Caco-2 (cell line): ENCODE data around the gene LSP1. TPM values are rescaled to one million over a fixed set of nuclear protein-coding genes. Genes with fewer than 3 reads are reported as not detected.

ENCODE experiments used
- BruUV-seq: library from RNA; stranded (reverse); fragments of 400-500 nt; replicated peaks from 2 replicates; lab custom pipeline; 2021; lab: Mats Ljungman, UMichigan
- CTCF ChIA-PET: fragments of 300-600 bp; sonication (Branson Sonifier 250); formaldehyde crosslinking; loops from one replicate; lab custom pipeline; 2022; ENCODE audit warnings: antibody characterized with exemption; lab: Charles Lee
- POLR2A ChIA-PET: fragments of 300-600 bp; sonication (Branson Sonifier 250); formaldehyde crosslinking; loops from one replicate; lab custom pipeline; 2022; ENCODE audit warnings: antibody characterized with exemption; lab: Charles Lee
- DNase-seq, 2 experiments: peaks; one replicate each; pipeline versions ENCODE4 v3.0.0 to v3.0.0-alpha.2; 2020 to 2022
- H3K27me3 ChIP-seq: replicated peaks from 2 replicates; pipeline ENCODE4 v1.6.0; 2011; ENCODE audit warnings: low read length; ENCODE audit not compliant: control insufficient read depth, insufficient read depth
- H3K36me3 ChIP-seq: 2 replicates; pipeline ENCODE4 v1.5.1; 2011; ENCODE audit warnings: low read length; ENCODE audit not compliant: control insufficient read depth, insufficient read depth
- H3K4me1 ChIP-seq: fragments of 250-450 bp; sonication (Bioruptor Pico); 2 replicates; pipeline ENCODE4 v1.5.1; 2020; ENCODE audit warnings: mild to moderate bottlenecking
- H3K4me3 ChIP-seq: 2 replicates; pipeline ENCODE4 v1.5.1; 2011; ENCODE audit warnings: low read depth, mild to moderate bottlenecking, control low read depth, low read length
- H3K9me3 ChIP-seq: fragments of 250-450 bp; sonication (Bioruptor Pico); 2 replicates; pipeline ENCODE4 v1.5.1; 2020; ENCODE audit warnings: mild to moderate bottlenecking, moderate library complexity
- H3K27ac Mint-ChIP-seq: one replicate; pipeline ENCODE4 v1.8.0; 2022; ENCODE audit warnings: mixed read lengths; ENCODE audit not compliant: unreplicated experiment
- H3K27me3 Mint-ChIP-seq: one replicate; pipeline ENCODE4 v1.8.0; 2022; ENCODE audit warnings: mixed read lengths; ENCODE audit not compliant: insufficient read depth, unreplicated experiment
- H3K36me3 Mint-ChIP-seq: one replicate; pipeline ENCODE4 v1.8.0; 2022; ENCODE audit warnings: mild to moderate bottlenecking, mixed read lengths; ENCODE audit not compliant: insufficient read depth, unreplicated experiment
- H3K4me1 Mint-ChIP-seq: one replicate; pipeline ENCODE4 v1.8.0; 2022; ENCODE audit warnings: low read depth, mixed read lengths; ENCODE audit not compliant: unreplicated experiment
- H3K4me3 Mint-ChIP-seq: one replicate; pipeline ENCODE4 v1.8.0; 2022; ENCODE audit warnings: mild to moderate bottlenecking, moderate library complexity, mixed read lengths; ENCODE audit not compliant: unreplicated experiment
- H3K9me3 Mint-ChIP-seq: one replicate; pipeline ENCODE4 v1.8.0; 2022; ENCODE audit warnings: mixed read lengths; ENCODE audit not compliant: unreplicated experiment
- CTCF ChIP-seq, 2 experiments: fragments of 200-600 bp in 1 of 2; IDR thresholded peaks; 1 replicate in 1 of 2; 2 replicates in 1 of 2; pipeline versions ENCODE4 v1.5.1 to v1.8.0; 2011 to 2022; ENCODE audit warnings: antibody characterized with exemption in 1 of 2, control low read depth in 1 of 2, inconsistent platforms in 1 of 2, low read depth in 1 of 2, low read length in 1 of 2, mild to moderate bottlenecking in 1 of 2, moderate library complexity in 1 of 2; ENCODE audit not compliant: insufficient read depth in 1 of 2, severe bottlenecking in 1 of 2, unreplicated experiment in 1 of 2
- intact Hi-C: fragments of 100-400 bp; cut with micrococcal nuclease; formaldehyde crosslinking; loops from one replicate; pipeline ENCODE4 v1.10.0; 2022; ENCODE audit not compliant: unreplicated experiment
- total RNA-seq: library from RNA; stranded (reverse); gene quantifications from 2 replicates; pipeline ENCODE4 v1.2.3, GENCODE V29; 2022

LSP1 gene
- total RNA-seq, 1 experiment from 2014 or later, result not detected

- no peaks in the 10 kb centered on the region for H3K4me1 Mint-ChIP-seq
- no peaks in the 10 kb centered on the region for H3K9me3 ChIP-seq
- TF ChIP-seq CTCF (IDR thresholded peaks at IDR 0.05; ENCODE audit: insufficient read depth in 1 of 2, low read depth in 1 of 2, low read length in 1 of 2, severe bottlenecking in 1 of 2, unreplicated experiment in 1 of 2), result no peak
- H3K4me1 ChIP-seq, result no peaks in the 10 kb centered on the region
- H3K27me3 ChIP-seq, result no peaks in the 10 kb centered on the region
- ChIA-PET CTCF (no interaction called here), POLR2A (no interaction called here)
- H3K4me3 ChIP-seq, result no peak overlapping the region
- H3K27ac Mint-ChIP-seq, result no peak overlapping the region
- no peaks in the 10 kb centered on the region for H3K9me3 Mint-ChIP-seq
- no peak overlapping the region for H3K4me3 Mint-ChIP-seq
- no peak for DNase-seq
- no TSS peak for BruUV-seq
- intact Hi-C loops, result no loop called here
- no peaks in the 10 kb centered on the region for H3K36me3 ChIP-seq
- H3K27me3 Mint-ChIP-seq, result no peaks in the 10 kb centered on the region
- H3K36me3 Mint-ChIP-seq, result no peaks in the 10 kb centered on the region
Measured at GRCh38 chr11:1853376-1854131, 670 bp downstream of the LSP1 start.

- CTCF ChIA-PET, result interaction anchor here (1.0 to 1.4 kb wide), 2 partner anchors 28 to 302 kb away, joined by 3 to 5 read pairs; no protein-coding TSS in a partner anchor
- no peaks in the 10 kb centered on the region for H3K36me3 Mint-ChIP-seq
- H3K27ac Mint-ChIP-seq, result no peak overlapping the region
- no peaks in the 10 kb centered on the region for H3K36me3 ChIP-seq
- H3K27me3 Mint-ChIP-seq, result no peaks in the 10 kb centered on the region
- H3K27me3 ChIP-seq, result no peaks in the 10 kb centered on the region
- intact Hi-C loops, result no loop called here
- no peak for DNase-seq
- H3K9me3 Mint-ChIP-seq, result no peaks in the 10 kb centered on the region
- BruUV-seq, result no TSS peak
- no peaks in the 10 kb centered on the region for H3K9me3 ChIP-seq
- POLR2A ChIA-PET, result no interaction called here
- no peak overlapping the region for H3K4me3 ChIP-seq
- TF ChIP-seq CTCF (IDR thresholded peaks at IDR 0.05; ENCODE audit: insufficient read depth in 1 of 2, low read depth in 1 of 2, low read length in 1 of 2, severe bottlenecking in 1 of 2, unreplicated experiment in 1 of 2), result no peak
- H3K4me3 Mint-ChIP-seq, result no peak overlapping the region
- H3K4me1 ChIP-seq, result no peaks in the 10 kb centered on the region
- no peaks in the 10 kb centered on the region for H3K4me1 Mint-ChIP-seq
Measured at GRCh38 chr11:1854132-1854948, 1.5 kb downstream of the LSP1 start.
